NT2/D1 (cell line): ENCODE results near the gene SLC6A9.

Experiments used
- DNase-seq: peaks from one replicate; pipeline ENCODE4 v3.0.0-alpha.2; 2011; ENCODE audit warnings: low read depth, low spot score
- H3K27me3 ChIP-seq: 2 replicates; pipeline ENCODE4 v1.6.0; 2011; ENCODE audit warnings: mild to moderate bottlenecking; ENCODE audit not compliant: insufficient read length, insufficient read depth
- H3K36me3 ChIP-seq: 2 replicates; pipeline ENCODE4 v1.6.1; 2011; ENCODE audit warnings: mild to moderate bottlenecking, low read length, mixed read lengths; ENCODE audit not compliant: insufficient read depth, insufficient read length
- H3K4me1 ChIP-seq: 2 replicates; pipeline ENCODE4 v1.5.1; 2011; ENCODE audit not compliant: insufficient read depth, insufficient read length
- H3K4me3 ChIP-seq: 2 replicates; pipeline ENCODE4 v1.5.1; 2011; ENCODE audit warnings: low read depth; ENCODE audit not compliant: insufficient read length
- H3K9ac ChIP-seq: 2 replicates; pipeline ENCODE4 v1.6.0; 2011; ENCODE audit warnings: low read depth; ENCODE audit not compliant: insufficient read length
- H3K9me3 ChIP-seq: 2 replicates; pipeline ENCODE4 v1.5.1; 2011; ENCODE audit warnings: mild to moderate bottlenecking, low read length; ENCODE audit not compliant: insufficient read depth
- SUZ12 ChIP-seq: IDR thresholded peaks from 2 replicates; pipeline ENCODE4 v1.6.1; 2011; ENCODE audit not compliant: insufficient read length, insufficient read depth; ENCODE audit errors: extremely low read depth
- YY1 ChIP-seq: IDR thresholded peaks from 2 replicates; pipeline ENCODE4 v1.6.1; 2011; ENCODE audit not compliant: insufficient read length, insufficient read depth
- ZNF274 ChIP-seq: IDR thresholded peaks from 2 replicates; pipeline ENCODE4 v1.6.1; 2011; ENCODE audit warnings: mild to moderate bottlenecking, low read depth, low read length

The SLC6A9 gene

GRCh38 chr1:43970502-43970901, 60.8 kb downstream of the SLC6A9 start:
- no peak for TF ChIP-seq SUZ12
- no peak for TF ChIP-seq YY1
- TF ChIP-seq ZNF274: no peak
- H3K27me3 ChIP-seq: no peaks in the 10 kb centered on the region

GRCh38 chr1:43969746-43970466, 61.4 kb downstream of the SLC6A9 start, which contains the start of gene DPH2:
TSS of gene DPH2 (plus strand) at chr1:43970010. CDS start at chr1:43970176, 166 bp downstream.
- Histone ChIP-seq H3K4me1 (peaks cover 6% of the 10 kb centered on the region), H3K9ac (peak within 1 kb of the TSS; percentile 96), H3K9me3 (no peaks in the 10 kb centered on the region), H3K36me3 (peaks cover 60% of the 10 kb centered on the region), H3K4me3 (peak within 1 kb of the TSS; percentile 98), H3K27me3 (no peaks in the 10 kb centered on the region)
- peak; percentile 99 for DNase-seq
- no peak for TF ChIP-seq ZNF274
- no peak for TF ChIP-seq YY1
- no peak for TF ChIP-seq SUZ12

More at GRCh38 chr1:43970502-43970901, 60.8 kb downstream of the SLC6A9 start:
- DNase-seq: no peak
- peaks cover 6% of the 10 kb centered on the region for H3K4me1 ChIP-seq
- no peaks in the 10 kb centered on the region for H3K9me3 ChIP-seq
- peak overlapping the region; percentile 96 for H3K9ac ChIP-seq
- peak overlapping the region; percentile 98 for H3K4me3 ChIP-seq
- H3K36me3 ChIP-seq: peaks cover 59% of the 10 kb centered on the region

DNA sequence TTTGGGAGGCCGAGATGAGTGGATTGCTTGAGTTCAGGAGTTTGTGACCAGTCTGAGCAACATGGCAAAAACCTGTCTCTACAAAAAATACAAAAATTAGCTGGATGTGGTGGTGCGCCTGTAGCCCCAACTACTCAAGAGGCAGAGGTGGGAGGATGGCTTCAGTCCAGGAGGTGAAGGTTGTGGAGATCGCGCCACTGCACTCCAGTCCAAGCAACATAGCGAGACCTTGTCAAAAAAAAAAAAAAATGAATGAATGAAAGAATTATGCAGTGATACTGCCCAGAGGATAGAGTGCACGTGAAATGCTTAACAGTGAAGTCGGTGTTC, 61.9 kb downstream of the SLC6A9 start:
- no peak overlapping the region for H3K4me3 ChIP-seq
- no peak for TF ChIP-seq ZNF274
- no peak for TF ChIP-seq YY1
- no peak for TF ChIP-seq SUZ12
- H3K4me1 ChIP-seq: peaks cover 6% of the 10 kb centered on the region
- H3K36me3 ChIP-seq: peaks cover 65% of the 10 kb centered on the region
- no peak for DNase-seq
- H3K9me3 ChIP-seq: no peaks in the 10 kb centered on the region
- H3K9ac ChIP-seq: no peak overlapping the region
- H3K27me3 ChIP-seq: no peaks in the 10 kb centered on the region

DNA sequence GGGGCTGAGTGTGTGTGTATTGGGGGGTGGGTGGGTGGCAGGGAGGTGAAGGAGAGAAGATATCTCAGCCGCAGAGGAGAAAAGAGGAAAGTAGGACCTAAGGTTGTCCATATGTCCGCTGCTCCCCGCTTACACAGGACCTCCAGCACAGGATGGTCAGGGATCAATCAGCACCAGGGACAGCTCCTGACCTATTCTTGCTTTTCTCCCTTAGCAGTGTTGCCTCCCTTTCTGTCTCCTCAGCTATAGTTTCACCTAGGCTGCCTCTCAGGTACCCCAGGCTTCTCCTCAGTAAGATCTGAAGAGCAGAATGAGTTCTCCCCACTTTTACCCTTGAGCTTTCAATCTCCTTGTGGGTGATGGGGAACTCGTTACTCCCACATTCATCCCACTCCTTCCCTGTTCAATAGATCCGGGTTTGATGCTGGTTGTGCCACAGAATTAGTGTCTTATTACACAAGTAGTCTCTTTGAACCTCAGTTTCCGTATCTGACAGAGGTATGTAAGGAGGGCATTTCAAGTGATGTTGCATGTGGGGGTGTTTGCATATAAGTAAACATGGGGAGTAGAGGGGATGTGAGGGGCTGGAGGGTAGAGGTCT, 62.8 kb downstream of the SLC6A9 start:
- H3K4me3 ChIP-seq: no peak overlapping the region
- no peak for TF ChIP-seq YY1
- no peak for TF ChIP-seq SUZ12
- TF ChIP-seq ZNF274: no peak
- no peaks in the 10 kb centered on the region for H3K9me3 ChIP-seq
- H3K9ac ChIP-seq: no peak overlapping the region
- peaks cover 6% of the 10 kb centered on the region for H3K4me1 ChIP-seq
- H3K36me3 ChIP-seq: peaks cover 66% of the 10 kb centered on the region
- no peaks in the 10 kb centered on the region for H3K27me3 ChIP-seq
- DNase-seq: no peak

DNA sequence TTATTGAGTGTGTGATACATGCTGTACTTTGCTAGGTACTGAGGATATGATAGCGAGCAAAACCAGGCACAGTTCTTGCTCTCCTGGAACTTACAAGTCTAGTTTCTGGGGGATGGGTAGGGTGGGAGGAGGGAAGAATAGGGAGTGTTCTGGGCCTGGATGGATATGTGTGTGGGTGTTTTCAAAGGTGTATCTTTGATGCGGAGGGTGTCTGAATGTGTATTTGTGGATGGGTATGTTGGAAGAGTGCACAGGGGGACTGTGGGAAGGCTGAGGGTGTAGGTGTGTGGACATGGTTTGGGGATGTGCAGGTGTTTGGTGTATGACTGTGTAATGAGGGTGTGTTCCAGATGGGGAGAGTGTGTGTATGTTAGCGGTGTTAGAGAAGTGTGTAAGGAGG, 65.9 kb downstream of the SLC6A9 start:
- TF ChIP-seq ZNF274 (no peak), SUZ12 (no peak), YY1 (no peak)
- no peak for DNase-seq
- Histone ChIP-seq H3K9ac (no peak overlapping the region), H3K27me3 (no peaks in the 10 kb centered on the region), H3K36me3 (peaks cover 64% of the 10 kb centered on the region), H3K4me1 (peaks cover under 1% of the 10 kb centered on the region), H3K4me3 (no peak overlapping the region), H3K9me3 (no peaks in the 10 kb centered on the region)

- no peak for TF ChIP-seq YY1
- Histone ChIP-seq H3K9me3 (no peaks in the 10 kb centered on the region), H3K36me3 (peaks cover 78% of the 10 kb centered on the region), H3K4me3 (no peak overlapping the region), H3K27me3 (no peaks in the 10 kb centered on the region), H3K9ac (no peak overlapping the region), H3K4me1 (no peaks in the 10 kb centered on the region)
- no peak for DNase-seq
These were observed 67.4 kb downstream of the SLC6A9 start for GRCh38 chr1:43963890-43964289.

- TF ChIP-seq YY1: no peak
- no peak for TF ChIP-seq ZNF274
- TF ChIP-seq SUZ12: no peak
These were observed 68.3 kb downstream of the SLC6A9 start for GRCh38 chr1:43963006-43963405.

More at GRCh38 chr1:43963006-43963405, 68.3 kb downstream of the SLC6A9 start:
- no peaks in the 10 kb centered on the region for H3K9me3 ChIP-seq
- no peaks in the 10 kb centered on the region for H3K4me1 ChIP-seq
- H3K27me3 ChIP-seq: no peaks in the 10 kb centered on the region
- no peak for DNase-seq
- peaks cover 87% of the 10 kb centered on the region for H3K36me3 ChIP-seq
- no peak overlapping the region for H3K4me3 ChIP-seq
- H3K9ac ChIP-seq: no peak overlapping the region
